ENCODE measurements around the gene ANXA11. TPM values are rescaled to one million over a fixed set of nuclear protein-coding genes. Genes with fewer than 3 reads are reported as not detected.

ANXA11 gene
- total and polyA plus RNA-seq, 3 donors from 2014 or later = 46.5 to 116 (median 64.0) TPM

DNA sequence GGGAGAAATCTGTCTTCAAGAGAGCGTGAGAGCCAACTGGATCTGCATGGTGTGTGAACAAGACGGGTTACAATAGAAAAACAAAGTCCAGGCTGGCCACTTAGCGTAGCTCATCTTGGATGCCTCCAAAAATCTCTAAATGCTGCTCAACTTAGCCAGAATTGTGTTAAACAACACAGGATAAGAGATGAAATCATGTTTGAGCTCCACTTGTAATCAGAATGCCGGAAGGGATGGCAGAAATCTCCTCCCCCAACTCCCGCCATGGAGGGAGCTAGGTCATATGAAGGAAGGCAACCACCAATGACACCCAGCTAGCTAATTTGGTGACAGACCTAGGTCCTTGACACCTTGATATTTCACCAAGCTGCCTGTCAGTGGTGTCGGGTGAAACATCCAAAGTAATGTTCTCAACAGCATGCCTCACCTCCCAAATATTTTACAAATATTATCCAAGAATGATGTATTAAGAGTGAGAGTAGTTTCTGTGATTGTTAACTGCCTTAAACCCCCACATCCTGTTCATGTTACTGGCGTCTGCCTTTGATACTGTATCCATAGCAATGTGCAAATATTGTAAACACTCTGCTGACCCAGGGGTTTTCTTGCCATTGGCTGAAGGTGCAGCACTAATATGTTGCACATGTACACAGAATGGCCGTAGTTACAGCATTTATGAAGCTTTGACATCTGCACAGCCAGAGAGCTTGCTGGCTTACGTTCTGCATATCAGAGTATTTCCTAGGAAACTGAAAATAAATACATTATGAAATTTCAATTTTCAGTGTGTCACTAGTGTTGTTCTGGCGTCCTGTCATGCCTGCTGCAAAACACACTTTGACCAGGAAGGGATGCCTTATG lies 101.0 kb downstream of the ANXA11 start:
- Histone ChIP-seq H3K4me3 (no peak overlapping the region), H3K4me1 (no peaks in the 10 kb centered on the region), H3K27ac (no peak overlapping the region), H3K27me3 (no peaks in the 10 kb centered on the region), H3K9me3 (no peaks in the 10 kb centered on the region), H3K36me3 (ENCODE audit: low read depth, missing control alignments) (no peaks in the 10 kb centered on the region)
- 54 to 58% methylated on average over 10 of the region's 10 CpGs for WGBS, 2 donors
- intact Hi-C loops (cut with DNase I; ENCODE audit: low total_unique reads) = no loop called here
- no peak for TF ChIP-seq POLR2A (IDR thresholded peaks at IDR 0.05)
- DNase-seq = no peak

Small RNAs within 50 kb of the gene (small RNA-seq; reads per million reads assigned to genes)
- gene RPS12P2 = 0 reads per million in 2 donors

Other genes starting within 250 kb of the ANXA11 start
- gene TMEM254, start 126.9 kb downstream of the ANXA11 start, total RNA-seq = 10 to 100 TPM; 51.5 to 53.0 TPM
- gene TMEM254, start 126.9 kb downstream of the ANXA11 start, polyA plus RNA-seq (ENCODE audit: insufficient read depth, low read depth, low replicate concordance) = 69.6 TPM
- gene PLAC9, start 72.8 kb downstream of the ANXA11 start, total RNA-seq = 10 to 100 TPM; 13.1 to 20.7 TPM
- 47.0 TPM for gene PLAC9, start 72.8 kb downstream of the ANXA11 start, polyA plus RNA-seq (ENCODE audit: insufficient read depth, low read depth, low replicate concordance)
- 1 to 10 TPM; 5.6 to 8.3 TPM for gene MAT1A, start 84.1 kb upstream of the ANXA11 start, total RNA-seq
- gene MAT1A, start 84.1 kb upstream of the ANXA11 start, polyA plus RNA-seq (ENCODE audit: insufficient read depth, low read depth, low replicate concordance) = 8.3 TPM
- 10 to 100 TPM; 47.5 to 72.5 TPM for gene DYDC1, start 151.2 kb upstream of the ANXA11 start, total RNA-seq
- 207 TPM for gene DYDC1, start 151.2 kb upstream of the ANXA11 start, polyA plus RNA-seq (ENCODE audit: insufficient read depth, low read depth, low replicate concordance)
- 1 to 10 TPM; 1.8 to 4.5 TPM for gene DYDC2, start 151.2 kb upstream of the ANXA11 start, total RNA-seq
- 22.8 TPM for gene DYDC2, start 151.2 kb upstream of the ANXA11 start, polyA plus RNA-seq (ENCODE audit: insufficient read depth, low read depth, low replicate concordance)
- gene PRXL2A, start 203.0 kb upstream of the ANXA11 start, total RNA-seq = 100 to 1,000 TPM; 102 to 104 TPM
- gene PRXL2A, start 203.0 kb upstream of the ANXA11 start, polyA plus RNA-seq (ENCODE audit: insufficient read depth, low read depth, low replicate concordance) = 106 TPM
- 10 to 100 TPM; 61.4 to 64.6 TPM for gene TSPAN14, start 248.8 kb upstream of the ANXA11 start, total RNA-seq
- gene TSPAN14, start 248.8 kb upstream of the ANXA11 start, polyA plus RNA-seq (ENCODE audit: insufficient read depth, low read depth, low replicate concordance) = 59.1 TPM

Measured in testis (tissue), 3 donors.